GM04503 (cell line): Measurements from ENCODE around the gene NFE2.

Experiments
- DNase-seq: peaks from one replicate; pipeline ENCODE4 v3.0.0-alpha.2; 2012; ENCODE audit warnings: low read depth

NFE2 gene

GRCh38 chr12:54249489-54249888, 51.3 kb downstream of the NFE2 start:
- DNase-seq: no peak

- DNase-seq: no peak
These were observed 54.7 kb downstream of the NFE2 start for GRCh38 chr12:54246011-54246641.
